HepG2 (cell line): Measurements from ENCODE around the gene MMP27. TPM values are rescaled to one million over a fixed set of nuclear protein-coding genes. Genes with fewer than 3 reads are reported as not detected.

Experiments used
- GTF3A ChIP-seq: sonication (generic); formaldehyde crosslinking; conservative IDR thresholded peaks from 2 replicates; pipeline ENCODE4 v1.4.0; 2020; ENCODE audit warnings: mild to moderate bottlenecking, missing genetic modification reagents
- HIC2 ChIP-seq: sonication (generic); formaldehyde crosslinking; IDR thresholded peaks from 2 replicates; pipeline ENCODE4 v1.9.0; 2022; ENCODE audit warnings: low read depth, missing genetic modification reagents
- HMGXB3 ChIP-seq: sonication (generic); formaldehyde crosslinking; IDR thresholded peaks from 2 replicates; pipeline ENCODE4 v1.4.0; 2020; ENCODE audit warnings: missing genetic modification reagents, borderline replicate concordance
- ZNF432 ChIP-seq: sonication (generic); formaldehyde crosslinking; IDR thresholded peaks from 2 replicates; pipeline ENCODE4 v1.5.0; 2020; ENCODE audit warnings: missing genetic modification reagents, mild to moderate bottlenecking, borderline replicate concordance
- ZNF572 ChIP-seq: sonication (generic); formaldehyde crosslinking; IDR thresholded peaks from 2 replicates; pipeline ENCODE4 v1.5.1; 2020; ENCODE audit warnings: mild to moderate bottlenecking, missing genetic modification reagents
- polyA plus RNA-seq, 8 experiments: library from polyadenylated mRNA; depleted of rRNA in 3 of 8; stranded (reverse) in 7 of 8; unstranded in 1 of 8; fragments of >200 nt; fragmentation: Illumina TruSeq in 4 of 8; extraction: Trizol in 4 of 8; gene quantifications; 2 replicates each; pipeline versions ENCODE4 v1.2.1 to v1.2.3, GENCODE V29; 2011 to 2016; ENCODE audit warnings: low read depth in 4 of 8, missing spikeins in 1 of 8, mixed read lengths in 1 of 8; ENCODE audit not compliant: insufficient read depth in 1 of 8
- total RNA-seq, 5 experiments: library from RNA; depleted of rRNA; stranded (reverse); fragments of >200 nt; fragmentation: Illumina TruSeq; extraction: Trizol; gene quantifications; 2 replicates each; pipeline ENCODE4 v1.2.3, GENCODE V29; 2016; ENCODE audit warnings: low read depth in 1 of 5
- TF ChIP-seq, protein P1 (sequence below): sonication (generic); formaldehyde crosslinking; conservative IDR thresholded peaks from 2 replicates; pipeline ENCODE4 v1.8.0; 2022; ENCODE audit warnings: missing genetic modification reagents

The MMP27 gene
- total and polyA plus RNA-seq, 2 of the 13 experiments (the other 11 are each of a cell fraction or from before 2014, with no cell fraction given) = not detected

- TF ChIP-seq HMGXB3 (no peak), GTF3A (CRISPR knock-in tag) (no peak), HIC2 (CRISPR knock-in tag) (no peak), ZNF432 (CRISPR knock-in tag) (no peak), ZNF572 (CRISPR knock-in tag) (no peak)
- TF ChIP-seq, protein P1, sequence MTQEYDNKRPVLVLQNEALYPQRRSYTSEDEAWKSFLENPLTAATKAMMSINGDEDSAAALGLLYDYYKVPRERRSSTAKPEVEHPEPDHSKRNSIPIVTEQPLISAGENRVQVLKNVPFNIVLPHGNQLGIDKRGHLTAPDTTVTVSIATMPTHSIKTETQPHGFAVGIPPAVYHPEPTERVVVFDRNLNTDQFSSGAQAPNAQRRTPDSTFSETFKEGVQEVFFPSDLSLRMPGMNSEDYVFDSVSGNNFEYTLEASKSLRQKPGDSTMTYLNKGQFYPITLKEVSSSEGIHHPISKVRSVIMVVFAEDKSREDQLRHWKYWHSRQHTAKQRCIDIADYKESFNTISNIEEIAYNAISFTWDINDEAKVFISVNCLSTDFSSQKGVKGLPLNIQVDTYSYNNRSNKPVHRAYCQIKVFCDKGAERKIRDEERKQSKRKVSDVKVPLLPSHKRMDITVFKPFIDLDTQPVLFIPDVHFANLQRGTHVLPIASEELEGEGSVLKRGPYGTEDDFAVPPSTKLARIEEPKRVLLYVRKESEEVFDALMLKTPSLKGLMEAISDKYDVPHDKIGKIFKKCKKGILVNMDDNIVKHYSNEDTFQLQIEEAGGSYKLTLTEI (CRISPR knock-in tag) = no peak
Observed at GRCh38 chr11:102656528-102656927, 49.0 kb downstream of the MMP27 start (continued).
